ENCODE data around the gene AOC2. TPM values are rescaled to one million over a fixed set of nuclear protein-coding genes. Genes with fewer than 3 reads are reported as not detected.
A peak's percentile ranks its signal among the peaks of the same experiment; 100 is the strongest.

The AOC2 gene
- total and polyA plus RNA-seq, 2 of the 8 experiments (the other 6 are each of a cell fraction or from before 2014, with no cell fraction given), result 4.2 to 4.7 TPM

- ChIA-PET CTCF (ENCODE audit: partially characterized antibody) (interaction anchor here (0.6 to 8.9 kb wide), 47 partner anchors 8 to 593 kb away, joined by 3 to 141 read pairs (median 4); partner anchors contain the start of genes AOC3, BECN1, PSME3 and RUNDC1), POLR2A (ENCODE audit: partially characterized antibody) (interaction anchor here (1.0 to 10.4 kb wide), 14 partner anchors 7 to 154 kb away, joined by 3 to 111 read pairs (median 4); partner anchors contain the start of genes CNTD1, COA3, PSME3 and RPL27)
- Histone ChIP-seq H3K27ac (ENCODE audit: low read depth, low read length) (no peak overlapping the region), H3K4me1 (replicated peaks in 1 of 4; ENCODE audit: control insufficient read depth in 3 of 4, insufficient read depth in 4 of 4, low read length in 3 of 4) (no peaks in the 10 kb centered on the region), H4K20me1 (replicated peaks in 1 of 2; ENCODE audit: control insufficient read depth in 1 of 2, insufficient read depth in 2 of 2, low read length in 2 of 2) (peaks cover 10 to 19% of the 10 kb centered on the region in 2 experiments), H2AK5ac (ENCODE audit: low read depth, low read length) (no peak overlapping the region), H3K23ac (ENCODE audit: insufficient read length) (no peak overlapping the region), H2BK15ac (ENCODE audit: low read length) (no peak overlapping the region), H3K56ac (replicated peaks; ENCODE audit: insufficient read length, low read depth, low read length) (no peak overlapping the region), H2BK20ac (ENCODE audit: low read length) (no peak overlapping the region), H4K91ac (replicated peaks; ENCODE audit: insufficient read length, low read length) (no peak overlapping the region), H3K18ac (ENCODE audit: extremely low read depth, low read length) (no peak overlapping the region), H3K36me3 (ENCODE audit: control insufficient read depth in 2 of 4, insufficient read depth in 4 of 4, low read length in 3 of 4) (peaks cover 32 to 70% (median 51%) of the 10 kb centered on the region in 4 experiments), H2BK120ac (replicated peaks; ENCODE audit: low read depth, low read length) (no peak overlapping the region), H3K4ac (replicated peaks; ENCODE audit: insufficient read length, low read depth, low read length) (no peak overlapping the region), H4K8ac (ENCODE audit: extremely low read depth, insufficient read depth, low read length) (no peak overlapping the region), H3K4me2 (ENCODE audit: insufficient read depth in 1 of 2, low read depth in 2 of 2, low read length in 2 of 2) (no peak overlapping the region), H2AFZ (ENCODE audit: low read length) (no peak overlapping the region), H3K79me1 (ENCODE audit: low read depth, low read length) (no peaks in the 10 kb centered on the region), H4K5ac (ENCODE audit: insufficient read length, low read depth, low read length) (no peak overlapping the region), H3K9ac (replicated peaks in 1 of 4; ENCODE audit: extremely low read depth in 1 of 4, low read depth in 3 of 4, low read length in 3 of 4) (no peak overlapping the region), H3K23me2 (ENCODE audit: low read depth, low read length) (no peaks in the 10 kb centered on the region), H3K14ac (ENCODE audit: insufficient read length) (no peak overlapping the region), H3K27me3 (replicated peaks in 1 of 4; ENCODE audit: control insufficient read depth in 3 of 4, extremely low read depth in 1 of 4, insufficient read depth in 3 of 4, low read length in 3 of 4) (no peaks in the 10 kb centered on the region), H3K9me3 (ENCODE audit: insufficient read depth in 2 of 2, low read depth in 1 of 2, low read length in 1 of 2) (no peaks in the 10 kb centered on the region), H2BK12ac (ENCODE audit: low read depth, low read length) (no peak overlapping the region), H3K79me2 (ENCODE audit: control insufficient read depth in 1 of 2, insufficient read depth in 2 of 2, low read length in 2 of 2) (no peaks in the 10 kb centered on the region), H2BK5ac (ENCODE audit: low read depth, low read length) (no peak overlapping the region), H3K4me3 (ENCODE audit: extremely low read depth in 1 of 4, insufficient read depth in 2 of 4, low read depth in 3 of 4, low read length in 4 of 4) (no peak overlapping the region)
- peak; percentile 7 for FAIRE-seq
- TF ChIP-seq RXRA (IDR thresholded peaks at IDR 0.05; ENCODE audit: insufficient read depth, low read depth, low read length) (no peak), RAD21 (IDR thresholded peaks at IDR 0.05 in 1 of 2, conservative IDR thresholded peaks at IDR 0.05 in 1 of 2; ENCODE audit: low read depth in 2 of 2, low read length in 2 of 2) (peak; percentile 98 to 99), RFX5 (IDR thresholded peaks at IDR 0.05; ENCODE audit: borderline replicate concordance, low read depth, low read length) (no peak), CTCF (IDR thresholded peaks at IDR 0.05; ENCODE audit: control extremely low read depth in 1 of 3, insufficient read depth in 1 of 3, low read depth in 1 of 3, low read length in 3 of 3) (peak; percentile 46 to 97 (median 90))
- no peak for DNase-seq (ENCODE audit: low read depth in 1 of 2, low spot score in 2 of 2)
- 84% methylated on average over 6 of the region's 6 CpGs; no CpG with 5 or more reads in 1 of the 2 experiments for WGBS, 2 experiments (ENCODE audit: extremely low coverage in 1 of 2, insufficient coverage in 1 of 2, insufficient read length in 1 of 2, insufficient replicate concordance in 2 of 2, low coverage in 1 of 2, low lambda C conversion rate in 2 of 2, missing lambda C conversion rate in 1 of 2)
Observed at GRCh38 chr17:42843358-42843934, 934 bp upstream of the AOC2 start.
